CD8-positive, alpha-beta memory T cell (primary cell): ENCODE measurements around the gene NUFIP1. TPM values are rescaled to one million over a fixed set of nuclear protein-coding genes. Genes with fewer than 3 reads are reported as not detected.
A peak's percentile ranks its signal among the peaks of the same experiment; 100 is the strongest.

Experiments
- CTCF ChIA-PET: fragments of 350-600 bp; sonication (Branson Sonifier 250); formaldehyde crosslinking; loops from one replicate; lab custom pipeline; 2021; ENCODE audit warnings: antibody characterized with exemption; lab: Charles Lee
- POLR2A ChIA-PET: fragments of 350-600 bp; sonication (Branson Sonifier 250); formaldehyde crosslinking; loops from one replicate; lab custom pipeline; 2021; ENCODE audit warnings: antibody characterized with exemption; lab: Charles Lee
- DNase-seq, 5 donors: peaks; one replicate each; pipeline versions ENCODE4 v3.0.0 to v3.0.0-alpha.2; 2020 to 2022; ENCODE audit warnings: mixed read lengths in 1 of 5
- H3K27ac ChIP-seq: one replicate; pipeline ENCODE4 v1.7.0; 2013; ENCODE audit warnings: low read depth, mild to moderate bottlenecking, low read length, moderate library complexity
- H3K27me3 ChIP-seq: 2 replicates; pipeline ENCODE4 v1.7.0; 2013; ENCODE audit warnings: low read length, mild to moderate bottlenecking; ENCODE audit not compliant: insufficient read depth, poor library complexity, severe bottlenecking
- H3K36me3 ChIP-seq: 2 replicates; pipeline ENCODE4 v1.7.0; 2013; ENCODE audit warnings: mild to moderate bottlenecking, low read length, moderate library complexity; ENCODE audit not compliant: insufficient read depth
- H3K4me1 ChIP-seq: 2 replicates; pipeline ENCODE4 v1.7.0; 2013; ENCODE audit warnings: mild to moderate bottlenecking, low read length, moderate library complexity; ENCODE audit not compliant: insufficient read depth
- H3K4me3 ChIP-seq: 2 replicates; pipeline ENCODE4 v1.7.0; 2013; ENCODE audit warnings: mild to moderate bottlenecking, low read length
- H3K9me3 ChIP-seq: 2 replicates; pipeline ENCODE4 v1.7.0; 2013; ENCODE audit warnings: mild to moderate bottlenecking, low read length
- H3K27ac Mint-ChIP-seq, 8 donors: one replicate each; pipeline ENCODE4 v1.8.0; 2020 to 2021; ENCODE audit warnings: mixed read lengths in 8 of 8, mild to moderate bottlenecking in 6 of 8, inconsistent platforms in 3 of 8, moderate library complexity in 3 of 8
- H3K27me3 Mint-ChIP-seq, 2 donors: one replicate each; pipeline ENCODE4 v1.8.0; 2020 to 2021; ENCODE audit warnings: mixed read lengths in 2 of 2, mild to moderate bottlenecking in 1 of 2, moderate library complexity in 1 of 2
- H3K36me3 Mint-ChIP-seq, 3 donors: one replicate each; pipeline ENCODE4 v1.8.0; 2020 to 2021; ENCODE audit warnings: mixed read lengths in 3 of 3, inconsistent platforms in 1 of 3, mild to moderate bottlenecking in 1 of 3
- H3K4me1 Mint-ChIP-seq, 3 donors: one replicate each; pipeline ENCODE4 v1.8.0; 2020 to 2021; ENCODE audit warnings: mixed read lengths in 3 of 3, inconsistent platforms in 1 of 3, mild to moderate bottlenecking in 1 of 3
- H3K4me3 Mint-ChIP-seq, 7 donors: one replicate each; pipeline ENCODE4 v1.8.0; 2020 to 2021; ENCODE audit warnings: mixed read lengths in 7 of 7, mild to moderate bottlenecking in 6 of 7, moderate library complexity in 4 of 7, inconsistent platforms in 2 of 7
- H3K9me3 Mint-ChIP-seq, 5 donors: one replicate each; pipeline ENCODE4 v1.8.0; 2020 to 2022; ENCODE audit warnings: mixed read lengths in 5 of 5, mild to moderate bottlenecking in 3 of 5, moderate library complexity in 2 of 5, inconsistent platforms in 1 of 5
- polyA plus RNA-seq: library from polyadenylated mRNA; unstranded; fragments of 300-500 nt; fragmentation: Illumina TruSeq; gene quantifications from one replicate; pipeline ENCODE4 v1.2.3, GENCODE V29; 2021
- total RNA-seq, 2 experiments: library from RNA; stranded (reverse); gene quantifications; one replicate each; pipeline ENCODE4 v1.2.3, GENCODE V29; 2021

Gene NUFIP1
- total and polyA plus RNA-seq, 3 experiments from 2014 or later, result 4.0 to 11.8 (median 11.1) TPM

DNA sequence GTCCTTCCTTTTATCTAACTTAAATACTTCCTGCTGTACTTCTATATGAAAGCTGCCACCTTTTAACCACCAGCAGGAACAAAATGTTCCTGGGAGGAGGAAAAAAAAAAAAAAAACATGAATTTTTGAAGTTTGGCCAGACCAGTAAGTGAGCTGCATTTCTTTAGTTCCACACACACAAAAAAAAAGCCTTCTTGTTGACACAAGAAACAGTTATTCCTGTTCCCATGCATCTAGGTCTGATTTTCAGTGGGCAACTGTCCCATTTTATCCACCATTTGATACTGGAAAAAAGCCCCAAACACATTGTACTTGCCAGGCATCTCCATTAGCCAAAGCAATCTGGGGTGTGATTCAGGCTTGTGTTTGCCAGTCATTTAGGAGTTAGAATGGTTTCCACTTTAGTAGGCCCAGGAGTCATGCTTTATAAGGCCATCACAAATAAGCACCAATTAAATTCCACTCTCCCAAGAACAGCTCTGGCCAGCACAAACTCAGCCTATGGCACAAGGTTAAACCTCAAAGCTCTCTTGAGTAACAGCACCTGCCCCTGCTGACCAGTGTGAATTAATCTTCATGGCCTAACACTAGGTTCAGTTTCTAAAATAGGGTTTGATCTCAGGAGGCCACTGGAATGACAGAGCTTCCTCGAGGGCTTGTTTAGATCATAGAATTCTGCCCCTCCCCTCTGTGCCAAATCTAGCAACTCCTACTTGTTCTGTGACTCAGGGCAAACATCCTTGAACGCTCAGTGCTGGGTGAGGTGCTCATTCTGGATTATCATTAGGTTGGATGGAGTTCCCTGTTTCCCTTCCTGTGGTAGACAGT is 67.1 kb downstream of the NUFIP1 start:
- Mint-ChIP-seq H3K27ac (peak overlapping the region in 2 of 8 donors; percentile 14 to 51), H3K9me3 (no peaks in the 10 kb centered on the region), H3K4me1 (no peaks in the 10 kb centered on the region), H3K4me3 (peak overlapping the region in 1 of 7 donors; percentile 28), H3K36me3 (no peaks in the 10 kb centered on the region), H3K27me3 (peaks cover 4 to 23% of the 10 kb centered on the region in 2 donors)
- Histone ChIP-seq H3K27me3 (no peaks in the 10 kb centered on the region), H3K27ac (no peak overlapping the region), H3K9me3 (no peaks in the 10 kb centered on the region), H3K4me1 (peaks cover 9% of the 10 kb centered on the region), H3K4me3 (no peak overlapping the region), H3K36me3 (no peaks in the 10 kb centered on the region)
- no peak for DNase-seq
- ChIA-PET POLR2A (interaction anchor here (0.7 kb wide), 1 partner anchor 140 kb away, joined by 4 read pairs; no protein-coding TSS in a partner anchor), CTCF (no interaction called here)

- Histone ChIP-seq H3K4me1 (peaks cover 9% of the 10 kb centered on the region), H3K4me3 (no peak overlapping the region), H3K9me3 (no peaks in the 10 kb centered on the region), H3K36me3 (no peaks in the 10 kb centered on the region), H3K27ac (no peak overlapping the region), H3K27me3 (no peaks in the 10 kb centered on the region)
- ChIA-PET POLR2A (no interaction called here), CTCF (no interaction called here)
- DNase-seq, result no peak
- no peaks in the 10 kb centered on the region for H3K36me3 Mint-ChIP-seq
- H3K4me3 Mint-ChIP-seq, result peak overlapping the region in 3 of 7 donors; percentile 28 to 51 (median 42)
- no peaks in the 10 kb centered on the region for H3K4me1 Mint-ChIP-seq
- no peaks in the 10 kb centered on the region for H3K9me3 Mint-ChIP-seq
- peak overlapping the region in 2 of 8 donors; percentile 14 to 51 for H3K27ac Mint-ChIP-seq
- peaks cover 2 to 20% of the 10 kb centered on the region in 2 donors for H3K27me3 Mint-ChIP-seq
These were observed 67.9 kb downstream of the NUFIP1 start for GRCh38 chr13:44921246-44921877.

- Mint-ChIP-seq H3K4me1 (peaks cover 2 to 5% (median 5%) of the 10 kb centered on the region in 3 donors), H3K4me3 (peak overlapping the region in 3 of 7 donors; percentile 6 to 34 (median 33)), H3K36me3 (no peaks in the 10 kb centered on the region), H3K27me3 (peaks cover 2 to 8% of the 10 kb centered on the region in 2 donors), H3K27ac (peak overlapping the region in 6 of 8 donors; percentile 4 to 80 (median 32)), H3K9me3 (no peaks in the 10 kb centered on the region)
- H3K4me3 ChIP-seq, result no peak overlapping the region
- H3K36me3 ChIP-seq, result no peaks in the 10 kb centered on the region
- no peak for DNase-seq
- no peak overlapping the region for H3K27ac ChIP-seq
- ChIA-PET POLR2A (interaction anchor here (0.6 to 1.1 kb wide), 2 partner anchors 14 to 344 kb away, joined by 3 read pairs; partner anchors contain the start of gene TSC22D1), CTCF (no interaction called here)
- H3K27me3 ChIP-seq, result no peaks in the 10 kb centered on the region
- no peaks in the 10 kb centered on the region for H3K9me3 ChIP-seq
- H3K4me1 ChIP-seq, result peaks cover 9% of the 10 kb centered on the region
These were observed 69.3 kb downstream of the NUFIP1 start for GRCh38 chr13:44920013-44920412.

GRCh38 chr13:44919104-44919804 is 70.0 kb downstream of the NUFIP1 start:
- Mint-ChIP-seq H3K4me3 (peak overlapping the region in 5 of 7 donors; percentile 4 to 51 (median 43)), H3K4me1 (peaks cover 5 to 8% (median 5%) of the 10 kb centered on the region in 3 donors), H3K9me3 (no peaks in the 10 kb centered on the region), H3K36me3 (no peaks in the 10 kb centered on the region), H3K27ac (peak overlapping the region in 1 of 8 donors; percentile 72), H3K27me3 (peaks cover under 1% of the 10 kb centered on the region in 2 donors)
- Histone ChIP-seq H3K27me3 (no peaks in the 10 kb centered on the region), H3K36me3 (no peaks in the 10 kb centered on the region), H3K27ac (peak overlapping the region; percentile 83), H3K4me1 (peaks cover 9% of the 10 kb centered on the region), H3K9me3 (no peaks in the 10 kb centered on the region), H3K4me3 (peak overlapping the region; percentile 66)
- no peak for DNase-seq
- POLR2A ChIA-PET, result interaction anchor here (0.7 to 1.4 kb wide), 3 partner anchors 71 to 421 kb away, joined by 3 read pairs; partner anchors contain the start of gene TSC22D1
- CTCF ChIA-PET, result interaction anchor here (0.8 to 2.1 kb wide), 8 partner anchors 9 to 435 kb away, joined by 3 to 9 read pairs (median 4); partner anchors contain the start of genes GPALPP1, NUFIP1 and TSC22D1

DNA sequence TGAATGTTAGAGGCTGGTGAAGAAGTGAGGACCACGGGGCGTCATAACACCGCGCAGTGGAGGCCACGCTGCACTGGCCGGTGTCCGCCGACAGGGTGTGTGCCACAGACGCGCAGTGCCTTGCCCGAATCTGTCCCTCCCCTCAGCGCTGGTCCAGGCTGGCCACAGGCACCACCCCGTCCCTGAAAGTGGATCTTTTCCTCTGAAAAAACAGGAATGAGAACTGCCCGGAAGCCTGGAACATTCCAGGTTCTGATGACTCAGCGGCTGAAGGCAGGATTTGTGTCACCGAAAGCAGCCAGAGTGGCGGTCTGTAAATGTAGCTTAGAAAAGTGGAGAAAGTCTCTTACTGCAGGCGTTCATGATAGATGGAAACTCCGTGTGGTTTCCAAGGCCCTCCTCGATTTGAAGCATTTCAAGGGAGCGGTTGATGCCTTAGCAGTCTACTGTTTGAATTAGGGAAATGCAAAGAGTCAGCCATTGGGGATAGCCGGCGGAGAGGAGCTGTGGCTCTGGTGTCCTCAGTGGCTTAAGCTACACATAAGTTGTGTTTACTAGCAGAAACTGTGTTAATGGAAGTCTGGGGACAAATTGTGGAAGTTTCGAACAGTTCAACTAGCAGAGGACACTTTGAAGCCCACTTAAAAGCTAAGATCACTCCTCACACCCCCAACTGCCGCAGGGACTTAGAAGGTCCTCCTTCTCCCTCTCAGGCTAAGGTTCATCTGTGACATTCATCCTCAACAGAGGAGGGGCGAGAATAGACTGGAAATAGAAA is 70.8 kb downstream of the NUFIP1 start:
- CTCF ChIA-PET, result interaction anchor here (0.8 to 2.1 kb wide), 8 partner anchors 10 to 434 kb away, joined by 3 to 9 read pairs (median 4); partner anchors contain the start of genes GPALPP1, NUFIP1 and TSC22D1
- peak; percentile 76 to 89 (median 86) for DNase-seq
- H3K27ac Mint-ChIP-seq, result no peak overlapping the region
- H3K27me3 Mint-ChIP-seq, result no peaks in the 10 kb centered on the region
- H3K4me3 Mint-ChIP-seq, result no peak overlapping the region
- peaks cover 5 to 9% (median 5%) of the 10 kb centered on the region in 3 donors for H3K4me1 Mint-ChIP-seq
- no peaks in the 10 kb centered on the region for H3K36me3 ChIP-seq
- no peaks in the 10 kb centered on the region for H3K9me3 Mint-ChIP-seq
- peak overlapping the region; percentile 83 for H3K27ac ChIP-seq
- POLR2A ChIA-PET, result interaction anchor here (0.7 to 1.4 kb wide), 3 partner anchors 71 to 1039 kb away, joined by 3 read pairs; partner anchors contain the start of genes CCDC122 and LACC1
- H3K9me3 ChIP-seq, result no peaks in the 10 kb centered on the region
- H3K4me1 ChIP-seq, result peaks cover 9% of the 10 kb centered on the region
- no peaks in the 10 kb centered on the region for H3K27me3 ChIP-seq
- H3K4me3 ChIP-seq, result peak overlapping the region; percentile 66
- no peaks in the 10 kb centered on the region for H3K36me3 Mint-ChIP-seq

DNA sequence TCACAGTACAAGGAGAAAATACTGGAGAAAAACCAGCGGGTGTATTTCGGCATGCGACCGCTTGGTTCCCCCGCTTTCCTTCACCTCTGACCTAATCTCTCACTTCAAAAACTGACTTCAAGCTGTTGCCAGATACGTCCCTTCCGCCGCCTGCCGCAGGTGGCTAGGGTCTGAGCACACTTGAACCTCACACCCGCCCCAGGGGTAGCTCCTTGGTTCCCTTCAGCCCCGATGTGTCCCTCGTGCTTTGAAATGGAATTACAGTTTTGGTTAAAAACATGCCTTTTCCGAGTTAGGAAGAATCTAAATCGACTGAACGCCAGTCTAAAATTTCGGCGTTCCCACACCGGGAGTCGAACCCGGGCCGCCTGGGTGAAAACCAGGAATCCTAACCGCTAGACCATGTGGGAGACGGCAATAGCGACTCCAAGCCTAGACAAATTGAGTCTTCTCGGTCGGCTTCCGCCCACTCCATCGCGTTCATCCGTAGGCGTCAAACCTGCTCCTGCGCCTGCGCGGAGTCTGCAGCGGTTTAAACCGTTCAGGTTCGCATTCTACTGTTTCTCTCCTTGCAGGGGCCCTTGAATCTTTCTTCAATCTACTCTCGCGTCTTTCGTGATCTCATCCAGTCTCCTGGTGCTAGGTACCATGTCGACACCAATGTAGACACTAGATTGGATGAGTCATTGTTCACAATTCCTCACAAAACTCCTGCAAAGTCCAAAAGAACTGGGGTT is 71.5 kb downstream of the NUFIP1 start:
- ChIA-PET CTCF (interaction anchor here (0.8 to 2.1 kb wide), 7 partner anchors 11 to 434 kb away, joined by 3 to 9 read pairs (median 4); partner anchors contain the start of genes GPALPP1, NUFIP1 and TSC22D1), POLR2A (interaction anchor here (0.6 to 1.4 kb wide), 4 partner anchors 72 to 1038 kb away, joined by 3 to 4 read pairs (median 3); partner anchors contain the start of genes CCDC122 and LACC1)
- peak overlapping the region; percentile 66 for H3K4me3 ChIP-seq
- no peaks in the 10 kb centered on the region for H3K36me3 ChIP-seq
- Mint-ChIP-seq H3K4me3 (no peak overlapping the region), H3K9me3 (no peaks in the 10 kb centered on the region), H3K27ac (no peak overlapping the region), H3K27me3 (no peaks in the 10 kb centered on the region), H3K36me3 (no peaks in the 10 kb centered on the region), H3K4me1 (peaks cover 5 to 14% (median 5%) of the 10 kb centered on the region in 3 donors)
- H3K27ac ChIP-seq, result peak overlapping the region; percentile 83
- H3K27me3 ChIP-seq, result no peaks in the 10 kb centered on the region
- peaks cover 9% of the 10 kb centered on the region for H3K4me1 ChIP-seq
- peak; percentile 94 to 98 (median 96) for DNase-seq
- no peaks in the 10 kb centered on the region for H3K9me3 ChIP-seq
